Pericardium fibroblast (primary cell): ENCODE results near the gene G0S2. TPM values are rescaled to one million over a fixed set of nuclear protein-coding genes. Genes with fewer than 3 reads are reported as not detected.

Experiments used
- total RNA-seq: library from RNA; depleted of rRNA; stranded (reverse); fragments of >200 nt; gene quantifications from 2 replicates; pipeline ENCODE4 v1.2.3, GENCODE V29; 2015

G0S2 gene
- total RNA-seq, result 59.2 and 105 TPM in 2 replicates

GRCh38 chr1:209674957-209675564, at the start of gene G0S2:
G0S2 (plus strand) TSS chr1:209675412; CDS start chr1:209675685, 273 bp downstream.

GRCh38 chr1:209652121-209652735, 23.0 kb upstream of the G0S2 start, which contains the start of gene LAMB3:
LAMB3 (minus strand) TSS chr1:209652425; CDS start chr1:209650944, 1,481 bp downstream.

DNA sequence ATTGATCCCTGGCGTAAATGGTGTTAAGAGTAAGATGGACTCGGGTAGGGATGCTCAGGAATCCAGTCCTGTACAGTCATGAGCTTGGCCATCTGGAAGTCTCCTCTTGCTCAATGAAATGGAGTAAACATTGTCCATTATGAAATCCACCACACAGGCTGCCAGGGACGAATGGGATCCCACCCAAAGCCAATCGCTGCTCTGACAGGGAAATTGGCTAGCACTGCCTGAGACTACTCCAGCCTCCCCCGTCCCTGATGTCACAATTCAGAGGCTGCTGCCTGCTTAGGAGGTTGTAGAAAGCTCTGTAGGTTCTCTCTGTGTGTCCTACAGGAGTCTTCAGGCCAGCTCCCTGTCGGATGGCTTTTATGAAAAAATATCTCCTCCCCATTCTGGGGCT, 29.4 kb downstream of the G0S2 start, which contains the start of gene HSD11B1:
Gene HSD11B1 (plus strand): TSS at position 263 of the 400 bp plus-strand sequence. CDS start 97 bp downstream, at position 360.

Other genes starting within 250 kb of the G0S2 start
- 0.58 TPM in 1 of 2 replicates, not detected in the other for gene CAMK1G, start 91.7 kb upstream of the G0S2 start, total RNA-seq
- 0.51 and 2.6 TPM in 2 replicates for gene LAMB3, start 23.0 kb upstream of the G0S2 start, total RNA-seq
- 31.7 and 49.4 TPM in 2 replicates for gene HSD11B1, start 29.4 kb downstream of the G0S2 start, total RNA-seq
- gene TRAF3IP3, start 80.6 kb downstream of the G0S2 start, total RNA-seq, result not detected in 2 replicates
- gene C1orf74, start 109.1 kb downstream of the G0S2 start, total RNA-seq, result 0.60 and 1.4 TPM in 2 replicates
- gene IRF6, start 130.7 kb downstream of the G0S2 start, total RNA-seq, result 0.09 and 0.35 TPM in 2 replicates
- gene UTP25, start 152.6 kb downstream of the G0S2 start, total RNA-seq, result 3.0 and 4.4 TPM in 2 replicates